ENCODE data around the gene AGTRAP. TPM values are rescaled to one million over a fixed set of nuclear protein-coding genes. Genes with fewer than 3 reads are reported as not detected.

AGTRAP gene
- total and polyA plus RNA-seq, 9 of the 15 experiments (the other 6 are each of a cell fraction or from before 2014, with no cell fraction given) = 26.8 to 105 (median 57.5) TPM

DNA sequence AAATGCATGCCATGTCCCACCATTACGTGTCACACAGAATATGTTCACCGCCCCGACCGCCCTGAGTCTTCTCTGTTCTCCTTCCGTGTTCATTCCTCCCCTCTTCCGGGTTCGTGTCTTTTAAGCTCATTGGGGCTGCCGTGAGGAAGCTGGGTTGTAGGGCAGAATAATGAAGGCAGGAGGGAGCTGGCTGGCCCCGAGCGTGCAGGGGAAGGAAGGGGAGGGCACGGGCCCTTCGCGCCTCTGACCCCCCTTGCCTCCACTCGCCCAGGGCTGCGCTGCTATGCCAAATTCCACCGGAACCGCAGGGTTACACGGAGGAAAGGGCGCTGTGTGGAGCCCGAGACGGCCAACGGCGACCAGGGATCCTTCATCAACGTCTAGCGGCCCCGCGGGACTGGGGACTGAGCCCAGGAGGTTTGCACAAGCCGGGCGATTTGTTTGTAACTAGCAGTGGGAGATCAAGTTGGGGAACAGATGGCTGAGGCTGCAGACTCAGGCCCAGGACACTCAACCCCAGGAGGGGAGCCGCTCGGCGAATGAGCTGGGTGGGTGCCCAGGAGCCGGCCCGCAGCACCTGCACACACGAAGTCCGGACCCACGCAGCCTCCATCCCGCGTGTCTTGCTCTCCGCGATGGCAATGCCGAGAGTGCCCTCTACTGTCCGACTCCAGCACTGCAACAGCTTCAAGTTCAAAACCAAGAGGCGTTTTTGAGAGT, 16.5 kb upstream of the AGTRAP start (continued):
- TF ChIP-seq ZBTB5 (IDR thresholded peaks at IDR 0.05) (no peak), KDM2B (CRISPR knock-in tag; IDR thresholded peaks at IDR 0.05) (0 out of 2 replicates have a peak, but pooled peaks have one; percentile 48), RBM39 (optimal IDR thresholded peaks at IDR 0.05; ENCODE audit: low read depth, low read length) (no peak), AFF1 (IDR thresholded peaks at IDR 0.05; ENCODE audit: low read depth in 1 of 2, partially characterized antibody in 2 of 2) (no peak), ZKSCAN8 (CRISPR knock-in tag; IDR thresholded peaks at IDR 0.05) (no peak), HOXB6 (CRISPR knock-in tag; IDR thresholded peaks at IDR 0.05; ENCODE audit: borderline replicate concordance) (no peak; the same call in 1 of the 2 replicates), ETV5 (CRISPR knock-in tag; IDR thresholded peaks at IDR 0.05; ENCODE audit: low read depth) (no peak), TAF9B (IDR thresholded peaks at IDR 0.05; ENCODE audit: partially characterized antibody) (no peak), ZNF253 (CRISPR knock-in tag; conservative IDR thresholded peaks at IDR 0.05) (no peak), ZNF639 (CRISPR knock-in tag; conservative IDR thresholded peaks at IDR 0.05 in 1 of 2, IDR thresholded peaks at IDR 0.05 in 1 of 2) (no peak), ZBTB17 (CRISPR knock-in tag; IDR thresholded peaks at IDR 0.05) (no peak), TRIM24 (IDR thresholded peaks at IDR 0.05) (no peak), POU5F1 (IDR thresholded peaks at IDR 0.05; ENCODE audit: borderline replicate concordance, low read depth, low read length, partially characterized antibody) (no peak), ESRRB (CRISPR knock-in tag; IDR thresholded peaks at IDR 0.05; ENCODE audit: borderline replicate concordance) (no peak)
- TF ChIP-seq, protein P1, sequence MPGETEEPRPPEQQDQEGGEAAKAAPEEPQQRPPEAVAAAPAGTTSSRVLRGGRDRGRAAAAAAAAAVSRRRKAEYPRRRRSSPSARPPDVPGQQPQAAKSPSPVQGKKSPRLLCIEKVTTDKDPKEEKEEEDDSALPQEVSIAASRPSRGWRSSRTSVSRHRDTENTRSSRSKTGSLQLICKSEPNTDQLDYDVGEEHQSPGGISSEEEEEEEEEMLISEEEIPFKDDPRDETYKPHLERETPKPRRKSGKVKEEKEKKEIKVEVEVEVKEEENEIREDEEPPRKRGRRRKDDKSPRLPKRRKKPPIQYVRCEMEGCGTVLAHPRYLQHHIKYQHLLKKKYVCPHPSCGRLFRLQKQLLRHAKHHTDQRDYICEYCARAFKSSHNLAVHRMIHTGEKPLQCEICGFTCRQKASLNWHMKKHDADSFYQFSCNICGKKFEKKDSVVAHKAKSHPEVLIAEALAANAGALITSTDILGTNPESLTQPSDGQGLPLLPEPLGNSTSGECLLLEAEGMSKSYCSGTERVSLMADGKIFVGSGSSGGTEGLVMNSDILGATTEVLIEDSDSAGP (CRISPR knock-in tag; IDR thresholded peaks at IDR 0.05) = no peak
